Testis (tissue), 3 donors: ENCODE data around the gene MED23. TPM values are rescaled to one million over a fixed set of nuclear protein-coding genes. Genes with fewer than 3 reads are reported as not detected.

Source experiments
- DNase-seq: peaks from one replicate; pipeline ENCODE4 v3.0.0-alpha.2; 2019
- H3K27ac ChIP-seq, 2 donors: fragments of 200-600 bp; sonication (generic); one replicate each; pipeline ENCODE4 v1.5.1; 2019
- H3K27me3 ChIP-seq: fragments of 200-600 bp; sonication (generic); one replicate; pipeline ENCODE4 v1.5.1; 2019
- H3K36me3 ChIP-seq: fragments of 200-600 bp; sonication (generic); one replicate; pipeline ENCODE4 v1.5.1; 2017; ENCODE audit warnings: low read depth; ENCODE audit errors: missing control alignments
- H3K4me1 ChIP-seq: fragments of 200-600 bp; sonication (generic); one replicate; pipeline ENCODE4 v1.5.1; 2019
- H3K4me3 ChIP-seq, 2 donors: fragments of 200-600 bp; sonication (generic); one replicate each; pipeline ENCODE4 v1.5.1; 2017 to 2019
- H3K9me3 ChIP-seq: fragments of 200-600 bp; sonication (generic); one replicate; pipeline ENCODE4 v1.5.1; 2017
- CTCF ChIP-seq, 3 experiments: fragments of 450-650 bp in 2 of 3; fragments of 200-600 bp in 1 of 3; sonication (generic) in 1 of 3; IDR thresholded peaks; one replicate each; pipeline ENCODE4 v1.5.1; 2016 to 2019; ENCODE audit warnings: antibody characterized with exemption in 3 of 3, mild to moderate bottlenecking in 2 of 3, moderate library complexity in 1 of 3
- POLR2A ChIP-seq: fragments of 450-650 bp; IDR thresholded peaks from one replicate; pipeline ENCODE4 v1.6.1; 2017; ENCODE audit warnings: antibody characterized with exemption, mild to moderate bottlenecking, moderate library complexity
- WGBS, 2 donors: methylation state at CpG; one replicate each; pipeline ENCODE4 v1.1.5; 2018; 5-methylcytosine and 5-hydroxymethylcytosine counted together
- intact Hi-C: fragments of 100-400 bp; cut with DNase I; formaldehyde crosslinking; loops from one replicate; pipeline ENCODE4 v1.15.1; 2023; ENCODE audit warnings: low total_unique reads
- polyA plus RNA-seq: library from polyadenylated mRNA; stranded (reverse); fragments of 350-450 nt; fragmentation: Illumina TruSeq; extraction: RNeasy Lipid Tissue Mini Kit (QIAGEN cat#74804); gene quantifications from one replicate; pipeline ENCODE4 v1.2.3, GENCODE V29; 2014; ENCODE audit warnings: low read depth, low replicate concordance; ENCODE audit not compliant: insufficient read depth
- total RNA-seq, 2 donors: library from RNA; depleted of rRNA; stranded (reverse); fragments of >200 nt; gene quantifications; one replicate each; pipeline ENCODE4 v1.2.3, GENCODE V29; 2016

The MED23 gene
- total and polyA plus RNA-seq, 3 donors from 2014 or later: 24.4 to 42.1 (median 39.8) TPM

- 64 to 70% methylated on average over 4 of the region's 4 CpGs for WGBS, 2 donors
- H3K4me3 ChIP-seq: no peak overlapping the region
- intact Hi-C loops: no loop called here
- H3K27me3 ChIP-seq: no peaks in the 10 kb centered on the region
- no peak overlapping the region for H3K27ac ChIP-seq
- no peaks in the 10 kb centered on the region for H3K9me3 ChIP-seq
- H3K4me1 ChIP-seq: no peaks in the 10 kb centered on the region
- TF ChIP-seq CTCF (IDR thresholded peaks at IDR 0.05): no peak
- no peak for TF ChIP-seq POLR2A
- DNase-seq: no peak
- H3K36me3 ChIP-seq: no peaks in the 10 kb centered on the region
Observed at GRCh38 chr6:131600716-131601115, 27.3 kb downstream of the MED23 start.

- no peak for DNase-seq
- no peaks in the 10 kb centered on the region for H3K36me3 ChIP-seq
- H3K4me3 ChIP-seq: no peak overlapping the region
- no peak overlapping the region for H3K27ac ChIP-seq
- intact Hi-C loops: no loop called here
- H3K27me3 ChIP-seq: no peaks in the 10 kb centered on the region
- TF ChIP-seq POLR2A (no peak), CTCF (IDR thresholded peaks at IDR 0.05) (peak in 2 of 3 experiments; percentile 11 to 26)
- H3K9me3 ChIP-seq: no peaks in the 10 kb centered on the region
- WGBS, 2 donors: 84 to 89% methylated on average over 3 of the region's 3 CpGs
- no peaks in the 10 kb centered on the region for H3K4me1 ChIP-seq
Observed at GRCh38 chr6:131597446-131597845, 30.6 kb downstream of the MED23 start.

GRCh38 chr6:131594074-131594473 is 34.0 kb downstream of the MED23 start:
- TF ChIP-seq POLR2A: no peak
- TF ChIP-seq CTCF (IDR thresholded peaks at IDR 0.05): no peak
- Histone ChIP-seq H3K4me3 (no peak overlapping the region), H3K4me1 (no peaks in the 10 kb centered on the region), H3K36me3 (no peaks in the 10 kb centered on the region), H3K27me3 (no peaks in the 10 kb centered on the region), H3K9me3 (no peaks in the 10 kb centered on the region), H3K27ac (no peak overlapping the region)
- WGBS, 2 donors: 92 to 93% methylated on average over 11 of the region's 11 CpGs
- intact Hi-C loops: no loop called here
- DNase-seq: no peak

GRCh38 chr6:131592935-131593334 is 35.1 kb downstream of the MED23 start:
- no peak overlapping the region for H3K4me3 ChIP-seq
- H3K27me3 ChIP-seq: no peaks in the 10 kb centered on the region
- no peaks in the 10 kb centered on the region for H3K4me1 ChIP-seq
- H3K27ac ChIP-seq: no peak overlapping the region
- no peaks in the 10 kb centered on the region for H3K36me3 ChIP-seq
- TF ChIP-seq CTCF (IDR thresholded peaks at IDR 0.05) (no peak), POLR2A (no peak)
- intact Hi-C loops: no loop called here
- H3K9me3 ChIP-seq: no peaks in the 10 kb centered on the region
- 89 to 95% methylated on average over 2 of the region's 2 CpGs for WGBS, 2 donors
- no peak for DNase-seq

- WGBS, 2 donors: 80% methylated on average over 2 of the region's 2 CpGs
- H3K4me3 ChIP-seq: no peak overlapping the region
- no peaks in the 10 kb centered on the region for H3K9me3 ChIP-seq
- no peaks in the 10 kb centered on the region for H3K27me3 ChIP-seq
- intact Hi-C loops: no loop called here
- no peaks in the 10 kb centered on the region for H3K36me3 ChIP-seq
- no peak for DNase-seq
- no peak overlapping the region for H3K27ac ChIP-seq
- no peak for TF ChIP-seq POLR2A
- TF ChIP-seq CTCF (IDR thresholded peaks at IDR 0.05): no peak
- H3K4me1 ChIP-seq: no peaks in the 10 kb centered on the region
Observed at GRCh38 chr6:131588643-131589042, 39.4 kb downstream of the MED23 start.
